GM18858 (cell line): ENCODE data around the gene CYB5A.
"Not testable (repeated sequence)": the region's sequence is repeated elsewhere in the genome, so short reads cannot be mapped to it uniquely, and the experiment has no call there.

Source experiments
- ATAC-seq: cut with Tn5 transposase; IDR thresholded peaks from one replicate; pipeline ENCODE4 v1.9.1; 2021; ENCODE audit not compliant: unreplicated experiment

The CYB5A gene

DNA sequence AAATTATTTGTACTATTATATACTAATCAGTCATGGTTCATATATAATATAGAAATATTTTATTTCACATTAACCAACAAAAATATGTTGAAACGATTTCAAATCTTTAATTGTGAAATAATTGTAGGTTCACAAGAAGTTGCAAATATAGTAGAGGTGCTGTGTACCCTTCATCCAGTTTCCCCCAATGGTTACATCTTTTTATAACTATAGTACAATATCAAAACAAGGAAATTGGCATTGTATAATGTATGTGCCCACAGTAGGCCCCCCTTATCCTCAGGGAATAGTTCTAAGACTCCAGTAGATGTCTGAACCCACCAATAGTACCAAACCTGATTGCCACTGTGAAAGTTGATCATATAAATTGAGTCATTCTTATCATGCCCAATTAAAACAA is 7.4 kb upstream of the CYB5A start:
- no peak for ATAC-seq

DNA sequence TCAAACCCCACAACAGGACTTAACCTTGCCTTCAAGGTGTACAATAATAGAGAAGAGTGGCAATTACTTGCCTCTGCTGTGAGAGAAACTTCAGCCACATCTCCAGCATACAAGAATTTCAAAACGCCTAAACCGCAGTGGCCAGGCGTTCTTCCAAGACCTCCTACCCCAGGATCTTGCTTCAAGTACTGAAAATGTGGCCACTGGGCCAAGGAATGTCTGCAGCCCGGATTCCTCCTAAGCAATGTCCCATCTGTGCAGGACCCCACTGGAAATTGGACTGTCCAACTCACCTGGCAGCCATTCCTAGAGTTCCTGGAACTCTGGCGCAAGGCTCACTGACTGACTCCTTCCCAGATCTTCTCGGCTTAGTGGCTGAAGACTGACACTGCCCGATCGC is 2.8 kb upstream of the CYB5A start:
- ATAC-seq = no peak

DNA sequence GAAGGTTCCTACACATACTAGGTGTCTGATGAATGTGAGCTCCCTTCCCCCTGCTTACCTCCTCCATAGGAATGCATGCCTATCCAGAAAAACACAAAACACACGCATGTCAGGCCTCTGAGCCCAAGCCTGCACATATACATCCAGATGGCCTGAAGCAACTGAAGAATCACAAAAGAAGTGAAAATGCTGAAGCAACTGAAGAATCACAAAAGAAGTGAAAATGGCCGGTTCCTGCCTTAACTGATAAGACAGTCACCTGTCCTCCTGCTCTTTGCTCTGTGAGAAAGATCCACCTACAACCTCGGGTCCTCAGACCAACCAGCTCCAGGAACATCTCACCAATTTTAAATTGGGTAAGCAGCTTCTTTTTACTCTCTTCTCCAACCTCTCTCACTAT is 1.2 kb upstream of the CYB5A start:
- not testable (repeated sequence) for ATAC-seq

DNA sequence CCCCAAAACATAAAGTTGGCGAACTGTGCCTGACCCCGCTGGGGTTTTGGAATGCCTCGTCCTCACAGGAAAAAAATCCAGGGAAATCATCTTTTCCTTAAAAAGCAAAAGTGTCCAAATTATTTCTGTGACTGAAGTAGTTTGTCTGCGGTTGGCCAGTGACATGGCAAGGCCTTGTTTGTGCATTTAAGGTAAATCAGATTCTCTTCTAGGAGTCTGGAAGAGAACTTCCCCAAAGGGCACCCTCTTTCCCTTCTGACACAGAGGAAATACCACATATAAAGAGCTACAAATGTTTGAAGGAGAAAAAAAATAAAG is 737 bp upstream of the CYB5A start:
- ATAC-seq = no peak

DNA sequence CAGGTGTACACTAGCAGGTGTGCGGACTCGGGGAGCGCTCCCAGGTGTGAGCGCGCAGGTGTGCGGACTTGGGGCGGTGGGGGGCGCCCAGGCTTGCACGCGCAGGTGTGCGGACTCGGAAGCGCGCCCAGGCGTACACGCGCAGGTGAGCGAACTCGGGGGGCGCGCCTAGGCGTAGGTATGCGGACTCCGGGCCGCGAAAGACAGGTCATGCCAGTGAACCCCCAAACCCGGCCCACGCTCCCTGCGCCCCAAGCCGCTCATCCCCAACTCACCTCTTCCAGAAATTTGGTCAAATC is 342 bp downstream of the CYB5A start:
- no peak for ATAC-seq

DNA sequence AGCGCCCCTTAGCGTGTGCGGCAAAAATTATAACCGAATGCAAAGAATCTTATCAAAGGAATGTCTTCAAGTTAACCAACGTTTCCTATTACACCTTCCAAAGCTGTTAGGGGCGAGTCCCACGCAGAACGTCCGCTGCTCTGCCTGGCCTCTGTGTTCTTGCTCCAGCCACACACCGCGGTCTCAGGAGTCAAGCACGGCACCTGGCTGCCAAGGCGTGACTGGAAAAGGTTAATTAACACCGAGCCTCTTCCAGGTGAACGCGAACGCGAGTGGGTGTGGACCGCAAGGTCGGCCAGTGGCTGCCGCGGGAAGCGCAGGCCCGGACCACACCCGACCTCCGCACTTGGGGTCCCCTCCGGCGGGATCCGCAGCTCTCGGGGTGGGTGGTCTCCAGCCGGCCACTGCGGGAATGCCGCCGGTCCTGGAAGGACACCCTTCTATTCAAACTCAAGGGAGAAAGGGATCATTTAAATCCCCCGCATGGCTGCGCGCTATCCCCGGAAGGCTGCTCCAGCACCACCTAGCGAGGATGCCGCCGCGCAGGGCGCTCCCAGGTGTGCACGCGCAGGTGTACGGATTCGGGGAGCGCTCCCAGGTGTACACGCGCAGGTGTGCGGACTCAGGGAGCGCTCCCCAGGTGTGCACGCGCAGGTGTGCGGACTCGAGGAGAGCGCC is 830 bp downstream of the CYB5A start:
- no peak for ATAC-seq

DNA sequence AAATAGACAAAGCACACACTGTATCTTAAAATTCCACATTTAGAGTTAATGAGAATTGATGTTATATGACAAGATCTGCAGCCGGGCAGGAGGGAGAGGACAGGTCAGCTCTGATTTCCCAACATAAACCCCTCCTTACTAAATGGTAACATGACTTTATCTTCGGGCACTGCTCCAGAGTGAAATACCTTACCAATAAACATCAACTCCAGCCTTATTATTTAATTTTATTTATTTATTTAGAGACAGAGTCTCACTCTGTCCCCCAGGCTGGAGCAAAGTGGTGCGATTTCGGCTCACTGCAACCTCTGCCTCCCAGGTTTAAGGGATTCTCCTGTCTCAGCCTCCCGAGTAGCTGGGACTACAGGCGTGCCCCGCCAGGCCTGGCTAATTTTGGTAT is 1.7 kb downstream of the CYB5A start:
- no peak for ATAC-seq

DNA sequence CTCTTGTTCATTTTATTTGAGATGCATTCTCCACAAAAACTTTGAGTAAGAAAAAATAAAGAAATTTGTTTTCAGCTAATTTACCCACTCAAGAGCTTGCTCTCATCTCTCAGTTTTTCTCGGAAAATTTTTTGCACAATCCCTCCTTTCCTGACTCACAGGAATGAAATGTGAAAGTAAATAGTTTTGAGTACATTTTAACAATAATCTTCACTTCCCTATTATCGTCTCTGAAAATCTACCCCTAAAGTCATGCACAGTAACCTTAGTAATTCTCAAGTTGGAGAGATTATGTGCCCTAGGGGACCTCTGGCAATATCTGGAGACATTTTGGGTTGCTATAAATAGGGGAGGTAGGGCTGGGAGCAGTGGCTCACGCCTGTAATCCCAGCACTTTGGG is 2.6 kb downstream of the CYB5A start:
- no peak for ATAC-seq

DNA sequence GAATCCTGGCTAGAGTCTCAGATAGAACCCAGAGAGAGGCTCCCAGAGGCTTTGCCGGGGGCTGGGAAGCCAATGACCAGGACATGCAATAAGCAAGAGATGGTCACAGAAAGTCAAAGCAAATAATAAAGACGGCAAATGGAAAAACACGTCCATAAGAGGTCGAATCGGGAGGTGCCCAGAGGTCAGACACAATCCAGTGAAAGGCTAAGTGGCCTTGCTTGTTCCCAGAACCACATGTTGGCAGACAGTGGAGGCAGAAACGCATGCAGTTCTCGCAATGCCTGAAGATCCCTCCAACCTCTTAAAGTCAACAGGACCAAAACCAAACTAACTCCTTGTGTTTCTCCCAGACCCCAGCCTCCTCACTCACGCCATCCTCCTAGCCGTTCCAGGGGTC is 3.0 kb downstream of the CYB5A start:
- no peak for ATAC-seq

DNA sequence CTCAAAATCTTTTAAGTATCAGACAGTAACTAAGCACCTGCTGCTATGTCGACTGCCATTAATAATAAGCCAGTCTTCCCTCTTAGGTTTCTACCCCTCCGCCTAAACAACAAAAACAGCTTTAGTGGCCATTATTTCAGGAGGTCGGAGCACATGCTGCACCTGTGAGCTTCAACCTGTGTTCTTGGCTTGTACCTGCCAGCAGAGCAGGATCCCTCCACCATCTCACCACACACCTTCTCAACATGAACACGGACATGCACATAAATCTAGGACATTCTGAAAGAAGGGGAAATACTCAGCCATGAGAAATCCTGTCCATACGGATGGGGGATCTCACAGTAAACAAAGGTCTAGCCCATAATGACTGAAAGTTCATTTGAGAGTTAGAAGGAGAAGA is 3.7 kb downstream of the CYB5A start:
- no peak for ATAC-seq

DNA sequence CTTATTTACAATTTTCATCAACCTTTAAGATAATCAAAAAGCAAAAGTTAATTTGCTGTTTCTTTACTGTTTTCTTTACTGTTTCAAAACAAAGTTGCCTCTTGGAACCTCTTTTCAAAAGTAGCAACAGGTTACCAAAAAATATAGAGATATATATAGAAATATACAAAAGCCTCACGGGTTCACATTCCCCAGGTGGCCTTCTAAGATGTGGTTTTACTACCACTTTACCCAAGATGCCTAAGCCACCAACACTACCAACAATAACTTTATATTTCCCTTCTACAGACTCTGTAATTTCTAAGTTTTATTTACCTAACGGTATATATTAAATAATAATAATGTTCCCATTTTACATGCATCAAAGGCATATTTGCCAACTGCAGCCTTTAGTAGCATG is 4.9 kb downstream of the CYB5A start:
- no peak for ATAC-seq

DNA sequence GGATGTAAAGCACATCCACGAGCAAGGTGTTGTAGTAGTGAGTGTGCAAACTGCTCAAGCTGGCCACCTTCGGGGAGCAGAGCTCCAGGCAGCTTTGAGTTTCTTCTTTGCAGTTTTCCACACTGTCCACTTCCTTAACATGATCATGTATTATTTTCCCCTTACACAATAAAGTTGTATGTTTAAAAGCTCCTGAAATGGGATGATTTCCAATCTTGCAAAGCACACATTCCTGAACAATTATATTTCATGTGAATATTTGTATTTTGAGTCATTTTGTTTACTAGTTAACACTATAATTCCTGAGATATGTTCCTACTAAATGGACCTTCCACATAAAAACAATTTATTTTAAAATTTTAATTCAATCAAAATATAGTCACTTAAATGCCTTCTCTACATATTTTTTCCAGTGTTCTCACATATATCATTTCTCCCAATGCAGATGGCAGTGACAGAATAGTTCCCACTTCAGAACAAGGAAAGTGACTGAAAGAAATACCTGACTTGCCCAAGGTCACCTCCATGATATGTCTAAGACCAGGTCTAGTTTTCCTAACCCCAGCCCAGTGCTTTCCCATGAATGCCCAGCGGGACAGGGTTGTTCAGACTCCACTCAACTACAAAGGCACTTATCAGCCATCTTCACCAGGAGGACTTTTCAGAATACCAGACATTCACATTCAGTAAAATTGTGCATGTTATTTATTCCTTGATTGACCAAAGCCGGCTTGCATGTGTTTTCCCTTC is 5.5 kb downstream of the CYB5A start:
- ATAC-seq = no peak

DNA sequence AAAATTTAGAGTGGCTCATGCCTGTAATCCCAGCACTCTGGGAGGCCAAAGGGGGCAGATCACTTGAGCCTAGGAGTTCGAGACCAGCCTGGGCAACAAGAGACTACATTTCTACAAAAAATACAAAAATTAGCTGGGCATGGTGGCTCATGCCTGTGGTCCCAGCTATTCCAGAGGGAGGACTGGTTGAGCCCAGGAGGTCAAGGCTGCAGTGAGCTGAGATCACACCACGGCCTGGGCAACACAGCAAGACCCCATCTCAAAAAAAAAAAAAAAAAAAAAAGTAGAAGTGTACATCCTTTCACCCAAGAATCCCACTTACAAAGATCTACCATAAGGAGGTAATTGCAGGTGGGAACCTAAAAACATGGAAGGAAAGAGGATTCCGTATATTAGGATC is 6.2 kb downstream of the CYB5A start:
- not testable (repeated sequence) for ATAC-seq

DNA sequence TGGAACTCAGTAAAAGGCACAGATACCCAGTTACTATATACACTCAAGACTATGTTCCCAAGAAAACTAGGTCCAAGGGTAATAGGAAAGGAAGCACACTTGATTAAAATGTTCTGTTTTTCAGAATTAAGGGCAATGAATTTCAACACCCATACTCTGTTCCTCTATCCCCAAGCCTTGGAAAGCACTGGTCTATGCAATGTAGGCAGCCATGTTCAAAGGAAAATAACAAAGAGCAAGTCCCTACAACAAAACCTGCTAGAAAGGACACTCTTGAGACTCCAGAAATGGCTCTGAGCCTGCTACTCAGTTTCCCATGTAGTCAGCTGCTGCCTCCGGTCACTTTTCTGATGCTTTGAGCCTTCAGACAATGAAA is 6.8 kb downstream of the CYB5A start:
- no peak for ATAC-seq

DNA sequence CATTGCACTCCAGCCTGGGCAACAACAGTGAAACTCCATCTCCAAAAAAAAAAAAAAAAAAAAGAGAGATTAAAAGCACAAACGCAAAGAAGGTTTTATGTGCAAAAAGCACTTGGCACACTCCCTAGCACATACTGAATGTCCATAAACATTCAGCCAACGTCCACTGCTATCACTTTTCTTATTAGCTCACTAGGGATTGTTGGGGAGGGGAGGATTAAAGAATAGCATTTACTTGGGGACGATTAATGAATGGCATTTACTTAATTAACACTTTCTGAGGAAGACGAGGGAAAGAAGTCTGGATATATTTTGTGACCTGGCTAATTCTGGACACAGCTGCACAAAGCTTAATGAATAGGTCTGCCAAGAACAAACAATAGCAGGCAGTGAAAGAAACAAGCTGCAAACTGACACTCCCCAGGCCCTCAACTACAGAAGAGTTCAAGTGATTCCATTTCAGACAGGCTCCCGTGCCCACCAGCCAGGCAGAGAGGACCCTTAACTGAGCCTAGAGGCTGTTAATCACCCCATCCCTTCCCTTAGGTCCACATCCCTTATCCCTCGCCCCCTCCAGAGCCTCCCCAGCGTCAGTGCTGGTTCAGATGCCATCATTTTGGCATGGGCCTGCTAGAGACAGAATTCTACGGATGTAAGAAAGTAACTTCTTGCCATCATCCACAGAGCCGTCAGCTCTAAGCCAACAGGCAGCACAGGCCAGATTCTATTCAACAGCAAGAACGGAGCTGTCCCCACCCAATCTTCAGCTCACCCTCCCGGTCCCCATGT is 7.4 kb downstream of the CYB5A start:
- no peak for ATAC-seq

DNA sequence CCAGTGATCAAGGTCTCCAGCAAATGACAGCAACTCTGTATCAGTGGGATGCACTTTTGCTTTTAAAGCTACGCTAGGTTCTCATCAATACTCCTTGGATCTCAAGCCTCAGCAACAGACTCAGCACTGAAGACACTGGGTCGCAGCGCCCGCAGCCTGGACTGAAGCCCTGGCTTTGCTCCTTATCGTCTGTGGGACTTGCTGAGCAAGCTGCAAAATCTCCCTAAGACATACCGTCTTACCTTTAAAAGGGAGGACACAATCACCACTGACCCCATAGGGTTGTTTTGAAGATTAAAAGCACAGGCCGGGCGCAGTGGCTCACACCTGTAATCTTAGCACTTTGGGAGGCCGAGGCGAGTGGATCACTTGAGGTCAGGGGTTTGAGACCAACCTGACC is 8.1 kb downstream of the CYB5A start:
- no peak for ATAC-seq

DNA sequence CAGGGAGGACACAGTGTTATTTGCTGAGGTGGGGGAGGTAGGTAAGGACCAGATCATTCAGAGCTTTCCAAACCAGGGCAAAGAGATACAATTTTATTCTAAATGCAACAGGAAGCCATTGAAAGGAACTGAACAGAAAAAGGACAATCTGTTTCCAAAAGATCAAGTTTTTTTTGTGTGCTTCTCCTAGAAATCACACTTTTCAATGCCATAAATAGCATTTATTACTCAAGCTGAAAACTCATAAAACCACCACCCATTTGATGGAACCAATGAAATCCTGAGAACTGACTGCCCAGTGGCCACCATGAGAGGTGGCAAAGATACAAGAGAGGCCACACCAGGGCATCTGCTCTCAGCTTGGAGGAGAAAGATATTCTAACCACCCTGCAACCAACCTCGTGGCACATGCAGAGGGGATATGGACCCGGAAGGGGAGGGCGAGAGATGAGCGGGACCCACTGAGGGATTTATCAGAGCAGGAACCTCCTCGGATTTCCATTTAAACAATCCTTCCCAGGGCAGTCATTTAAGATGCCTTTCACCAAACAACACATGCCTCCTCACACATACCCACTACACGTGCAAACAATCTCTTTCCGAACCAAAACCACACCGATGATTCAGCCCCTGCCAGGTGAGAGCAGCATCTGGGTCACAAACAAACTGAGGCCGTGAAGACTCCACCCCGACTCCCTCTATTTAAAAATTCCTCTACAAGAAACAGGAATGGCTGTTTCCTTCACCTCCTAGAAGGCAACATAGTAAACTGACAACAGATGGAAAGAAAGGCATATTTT is 8.8 kb downstream of the CYB5A start:
- no peak for ATAC-seq

DNA sequence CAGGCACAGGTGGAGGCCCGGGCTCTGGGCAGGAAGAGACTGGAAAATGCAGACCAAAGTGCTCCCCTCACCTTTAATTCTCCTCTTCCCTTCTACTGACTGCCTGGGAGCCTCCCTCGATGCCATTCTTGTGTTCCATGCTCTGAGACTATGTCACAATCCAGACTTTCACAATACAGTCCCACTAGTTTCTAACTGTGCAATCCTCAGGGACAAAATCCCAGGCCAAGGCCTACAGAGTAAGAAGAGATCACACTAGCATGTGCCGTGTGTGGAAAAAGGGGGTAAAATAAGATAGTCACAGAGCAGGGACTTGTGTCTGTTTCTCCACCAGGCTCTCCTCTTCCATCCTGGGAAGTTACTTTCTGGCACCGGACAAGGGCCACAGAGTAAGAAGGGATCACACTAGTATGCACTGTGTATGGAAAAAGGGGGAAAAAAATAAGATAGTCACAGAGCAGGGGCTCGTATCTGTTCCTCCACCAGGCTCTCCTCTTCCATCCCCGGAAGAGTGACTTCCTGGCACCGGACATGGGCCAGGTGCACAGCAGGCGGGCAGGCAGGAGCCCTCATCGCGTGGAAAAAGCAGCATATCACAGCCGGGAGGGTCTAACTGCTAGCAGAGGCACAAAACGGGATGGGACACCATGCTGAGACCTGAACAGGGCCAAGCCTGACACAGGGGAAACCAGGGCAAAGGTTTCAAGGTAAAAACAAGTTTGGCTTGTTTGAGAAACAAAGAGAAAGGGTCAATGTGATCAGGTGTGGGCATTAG is 9.6 kb downstream of the CYB5A start:
- no peak for ATAC-seq

DNA sequence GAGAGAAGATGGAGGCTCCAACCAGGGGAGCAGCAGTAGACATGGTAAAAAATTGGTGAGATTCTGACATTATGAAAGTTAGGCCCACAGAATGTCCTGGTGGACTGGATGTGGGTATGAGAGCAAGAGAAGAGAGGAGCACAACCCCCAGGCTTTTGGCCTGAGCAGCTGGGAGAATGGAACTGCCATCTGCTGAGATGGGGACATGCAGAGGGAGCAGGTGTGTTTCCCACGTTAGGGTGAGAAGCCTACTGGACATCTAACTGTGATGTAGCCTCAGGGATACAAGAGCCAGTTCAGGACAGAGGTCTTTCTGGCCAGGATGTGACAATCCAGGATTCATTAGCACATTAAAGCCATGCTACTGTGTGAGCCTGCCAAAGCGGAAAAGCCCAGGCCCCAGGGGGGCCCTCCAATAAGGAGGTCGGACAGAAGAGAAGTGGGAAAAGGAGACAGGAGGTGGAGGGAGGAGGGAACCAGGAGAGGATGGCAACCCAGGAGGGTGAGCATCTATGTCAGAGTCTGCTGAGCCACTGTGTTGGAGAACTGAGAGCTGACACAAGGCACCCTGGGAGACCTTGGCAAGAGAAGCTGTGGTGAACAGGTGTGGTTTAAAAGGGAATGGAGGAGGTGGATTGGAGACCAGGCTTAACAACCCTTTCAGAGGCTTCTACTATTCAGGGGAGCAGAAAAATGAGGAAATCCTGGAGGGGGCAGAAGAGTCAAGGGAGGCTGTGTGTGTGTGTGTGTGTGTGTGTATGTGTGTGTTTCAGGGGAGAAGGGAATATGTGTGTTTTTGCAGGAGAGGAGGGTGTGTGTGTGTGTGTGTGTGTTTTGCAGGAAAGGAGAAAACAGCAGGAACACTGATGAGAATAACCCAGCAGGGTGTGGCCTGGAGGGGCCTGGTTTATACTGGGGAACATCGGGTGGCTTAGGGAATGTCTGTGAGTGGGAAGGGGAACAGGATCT is 10.5 kb downstream of the CYB5A start:
- no peak for ATAC-seq

DNA sequence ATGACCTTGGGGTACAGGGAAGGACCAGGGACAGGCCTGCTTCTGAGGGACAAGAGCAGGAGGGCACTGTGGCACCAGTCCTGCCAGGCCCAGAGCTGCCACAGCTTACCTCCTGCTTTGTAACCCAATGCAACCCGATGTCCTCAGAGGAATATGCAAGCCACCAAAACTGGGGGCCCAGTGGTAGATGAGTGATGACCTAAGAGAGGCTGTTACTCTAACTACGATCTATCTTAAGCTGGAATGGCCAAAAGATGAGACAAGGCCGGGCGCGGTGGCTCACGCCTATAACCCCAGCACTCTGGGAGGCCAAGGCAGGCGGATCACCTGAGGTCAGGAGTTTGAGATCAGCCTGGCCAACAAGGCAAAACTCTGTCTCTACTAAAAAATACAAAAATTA is 12.8 kb downstream of the CYB5A start:
- ATAC-seq = no peak
